Measurements from ENCODE around the gene BATF. TPM values are rescaled to one million over a fixed set of nuclear protein-coding genes. Genes with fewer than 3 reads are reported as not detected.

Gene BATF
- total RNA-seq, 1 experiment from 2014 or later, result not detected

GRCh38 chr14:75566321-75566720, 44.1 kb downstream of the BATF start:
- BruUV-seq (replicated peaks), result no TSS peak
- intact Hi-C loops (cut with micrococcal nuclease; ENCODE audit: unreplicated experiment) (no loop called here), in situ Hi-C loops (cut with HindIII; ENCODE audit: low pct_unique_long_range_greater_than_20kb, low sequenced_read_pairs) (no loop called here)

DNA sequence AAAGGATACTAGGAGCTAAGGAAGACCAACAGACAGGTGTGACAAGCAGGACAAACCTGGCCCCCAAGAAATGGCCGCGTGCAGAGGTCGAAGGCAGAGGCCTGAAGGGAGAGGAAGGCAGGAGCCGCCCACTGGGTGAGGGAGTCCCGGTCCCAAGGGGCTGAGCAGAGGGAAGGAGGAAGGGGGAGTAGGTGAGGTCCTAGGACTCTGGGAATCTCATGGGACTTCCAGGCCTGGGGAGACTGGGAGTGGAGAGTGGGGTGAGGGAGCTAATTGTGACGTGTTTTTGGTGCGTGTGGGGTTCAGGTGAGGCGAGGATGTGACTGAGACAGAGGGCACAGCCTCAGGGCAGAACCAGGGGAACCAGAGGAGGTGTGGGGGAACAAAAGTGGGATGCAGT, 44.5 kb downstream of the BATF start:
- Histone ChIP-seq H3K4me1 (ENCODE audit: control insufficient read depth, insufficient read depth, low read length) (no peaks in the 10 kb centered on the region), H3K36me3 (ENCODE audit: control insufficient read depth, insufficient read depth, low read length) (no peaks in the 10 kb centered on the region), H3K27ac (ENCODE audit: low read length) (no peak overlapping the region), H3K4me3 (ENCODE audit: low read depth in 2 of 2, low read length in 2 of 2) (no peak overlapping the region), H3K9me3 (ENCODE audit: control insufficient read depth, insufficient read depth, low read depth, low read length) (no peaks in the 10 kb centered on the region), H3K27me3 (ENCODE audit: control insufficient read depth, insufficient read depth, low read length) (no peaks in the 10 kb centered on the region)
- in situ Hi-C loops (cut with HindIII; ENCODE audit: low pct_unique_long_range_greater_than_20kb, low sequenced_read_pairs), result no loop called here
- no TSS peak for BruUV-seq (replicated peaks)
- TF ChIP-seq, protein P1, sequence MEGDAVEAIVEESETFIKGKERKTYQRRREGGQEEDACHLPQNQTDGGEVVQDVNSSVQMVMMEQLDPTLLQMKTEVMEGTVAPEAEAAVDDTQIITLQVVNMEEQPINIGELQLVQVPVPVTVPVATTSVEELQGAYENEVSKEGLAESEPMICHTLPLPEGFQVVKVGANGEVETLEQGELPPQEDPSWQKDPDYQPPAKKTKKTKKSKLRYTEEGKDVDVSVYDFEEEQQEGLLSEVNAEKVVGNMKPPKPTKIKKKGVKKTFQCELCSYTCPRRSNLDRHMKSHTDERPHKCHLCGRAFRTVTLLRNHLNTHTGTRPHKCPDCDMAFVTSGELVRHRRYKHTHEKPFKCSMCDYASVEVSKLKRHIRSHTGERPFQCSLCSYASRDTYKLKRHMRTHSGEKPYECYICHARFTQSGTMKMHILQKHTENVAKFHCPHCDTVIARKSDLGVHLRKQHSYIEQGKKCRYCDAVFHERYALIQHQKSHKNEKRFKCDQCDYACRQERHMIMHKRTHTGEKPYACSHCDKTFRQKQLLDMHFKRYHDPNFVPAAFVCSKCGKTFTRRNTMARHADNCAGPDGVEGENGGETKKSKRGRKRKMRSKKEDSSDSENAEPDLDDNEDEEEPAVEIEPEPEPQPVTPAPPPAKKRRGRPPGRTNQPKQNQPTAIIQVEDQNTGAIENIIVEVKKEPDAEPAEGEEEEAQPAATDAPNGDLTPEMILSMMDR (IDR thresholded peaks at IDR 0.05), result no peak
- TF ChIP-seq, protein P2, sequence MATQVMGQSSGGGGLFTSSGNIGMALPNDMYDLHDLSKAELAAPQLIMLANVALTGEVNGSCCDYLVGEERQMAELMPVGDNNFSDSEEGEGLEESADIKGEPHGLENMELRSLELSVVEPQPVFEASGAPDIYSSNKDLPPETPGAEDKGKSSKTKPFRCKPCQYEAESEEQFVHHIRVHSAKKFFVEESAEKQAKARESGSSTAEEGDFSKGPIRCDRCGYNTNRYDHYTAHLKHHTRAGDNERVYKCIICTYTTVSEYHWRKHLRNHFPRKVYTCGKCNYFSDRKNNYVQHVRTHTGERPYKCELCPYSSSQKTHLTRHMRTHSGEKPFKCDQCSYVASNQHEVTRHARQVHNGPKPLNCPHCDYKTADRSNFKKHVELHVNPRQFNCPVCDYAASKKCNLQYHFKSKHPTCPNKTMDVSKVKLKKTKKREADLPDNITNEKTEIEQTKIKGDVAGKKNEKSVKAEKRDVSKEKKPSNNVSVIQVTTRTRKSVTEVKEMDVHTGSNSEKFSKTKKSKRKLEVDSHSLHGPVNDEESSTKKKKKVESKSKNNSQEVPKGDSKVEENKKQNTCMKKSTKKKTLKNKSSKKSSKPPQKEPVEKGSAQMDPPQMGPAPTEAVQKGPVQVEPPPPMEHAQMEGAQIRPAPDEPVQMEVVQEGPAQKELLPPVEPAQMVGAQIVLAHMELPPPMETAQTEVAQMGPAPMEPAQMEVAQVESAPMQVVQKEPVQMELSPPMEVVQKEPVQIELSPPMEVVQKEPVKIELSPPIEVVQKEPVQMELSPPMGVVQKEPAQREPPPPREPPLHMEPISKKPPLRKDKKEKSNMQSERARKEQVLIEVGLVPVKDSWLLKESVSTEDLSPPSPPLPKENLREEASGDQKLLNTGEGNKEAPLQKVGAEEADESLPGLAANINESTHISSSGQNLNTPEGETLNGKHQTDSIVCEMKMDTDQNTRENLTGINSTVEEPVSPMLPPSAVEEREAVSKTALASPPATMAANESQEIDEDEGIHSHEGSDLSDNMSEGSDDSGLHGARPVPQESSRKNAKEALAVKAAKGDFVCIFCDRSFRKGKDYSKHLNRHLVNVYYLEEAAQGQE (IDR thresholded peaks at IDR 0.05; ENCODE audit: insufficient read depth in 1 of 2, low read depth in 2 of 2, low read length in 1 of 2), result no peak
- TF ChIP-seq TCF7L2 (IDR thresholded peaks at IDR 0.05; ENCODE audit: low read depth, low read length), result no peak
- no peak for TF ChIP-seq POLR2AphosphoS5 (IDR thresholded peaks at IDR 0.05; ENCODE audit: low read depth, low read length)
- no peak for TF ChIP-seq SIN3A (IDR thresholded peaks at IDR 0.05; ENCODE audit: borderline replicate concordance, insufficient read depth, low read depth, low read length)
- no peak for ATAC-seq
- ChIA-PET CTCF (no interaction called here), POLR2A (no interaction called here)
- intact Hi-C loops (cut with micrococcal nuclease; ENCODE audit: unreplicated experiment), result no loop called here
- DNase-seq (ENCODE audit: low read depth, low spot score), result no peak

More at GRCh38 chr14:75566321-75566720, 44.1 kb downstream of the BATF start:
- peak; percentile 72 for DNase-seq (ENCODE audit: low read depth, low spot score)
- Histone ChIP-seq H3K36me3 (ENCODE audit: control insufficient read depth, insufficient read depth, low read length) (no peaks in the 10 kb centered on the region), H3K27ac (ENCODE audit: low read length) (no peak overlapping the region), H3K9me3 (ENCODE audit: control insufficient read depth, insufficient read depth, low read depth, low read length) (no peaks in the 10 kb centered on the region), H3K4me1 (ENCODE audit: control insufficient read depth, insufficient read depth, low read length) (no peaks in the 10 kb centered on the region), H3K4me3 (ENCODE audit: low read depth in 2 of 2, low read length in 2 of 2) (no peak overlapping the region), H3K27me3 (ENCODE audit: control insufficient read depth, insufficient read depth, low read length) (no peaks in the 10 kb centered on the region)
- ChIA-PET CTCF (no interaction called here), POLR2A (no interaction called here)
- TF ChIP-seq TCF7L2 (IDR thresholded peaks at IDR 0.05; ENCODE audit: low read depth, low read length) (no peak), SIN3A (IDR thresholded peaks at IDR 0.05; ENCODE audit: borderline replicate concordance, insufficient read depth, low read depth, low read length) (no peak), POLR2AphosphoS5 (IDR thresholded peaks at IDR 0.05; ENCODE audit: low read depth, low read length) (no peak)
- TF ChIP-seq, protein P1 (IDR thresholded peaks at IDR 0.05), result no peak
- TF ChIP-seq, protein P2 (IDR thresholded peaks at IDR 0.05; ENCODE audit: insufficient read depth in 1 of 2, low read depth in 2 of 2, low read length in 1 of 2), result no peak
- 0 out of 2 replicates have a peak, but pooled peaks have one; percentile 21 for ATAC-seq
